IMR-90 (cell line): ENCODE measurements around the gene BUD23.

ENCODE experiments used
- BHLHE40 ChIP-seq: fragments of 150-350 bp; IDR thresholded peaks from 2 replicates; pipeline ENCODE4 v1.6.1; 2016; ENCODE audit warnings: mild to moderate bottlenecking, low read depth, low read length
- CTCF ChIP-seq: conservative IDR thresholded peaks from 2 replicates; pipeline ENCODE4 v1.5.1; 2012; ENCODE audit warnings: mild to moderate bottlenecking, low read depth, low read length, improper control_type of control experiment
- POLR2A ChIP-seq: IDR thresholded peaks from 2 replicates; pipeline ENCODE4 v1.6.1; 2012; ENCODE audit warnings: mild to moderate bottlenecking, low read depth, low read length
- RFX5 ChIP-seq: IDR thresholded peaks from 2 replicates; pipeline ENCODE4 v1.8.0; 2012; ENCODE audit warnings: low read depth, mild to moderate bottlenecking, low read length, moderate library complexity

DNA sequence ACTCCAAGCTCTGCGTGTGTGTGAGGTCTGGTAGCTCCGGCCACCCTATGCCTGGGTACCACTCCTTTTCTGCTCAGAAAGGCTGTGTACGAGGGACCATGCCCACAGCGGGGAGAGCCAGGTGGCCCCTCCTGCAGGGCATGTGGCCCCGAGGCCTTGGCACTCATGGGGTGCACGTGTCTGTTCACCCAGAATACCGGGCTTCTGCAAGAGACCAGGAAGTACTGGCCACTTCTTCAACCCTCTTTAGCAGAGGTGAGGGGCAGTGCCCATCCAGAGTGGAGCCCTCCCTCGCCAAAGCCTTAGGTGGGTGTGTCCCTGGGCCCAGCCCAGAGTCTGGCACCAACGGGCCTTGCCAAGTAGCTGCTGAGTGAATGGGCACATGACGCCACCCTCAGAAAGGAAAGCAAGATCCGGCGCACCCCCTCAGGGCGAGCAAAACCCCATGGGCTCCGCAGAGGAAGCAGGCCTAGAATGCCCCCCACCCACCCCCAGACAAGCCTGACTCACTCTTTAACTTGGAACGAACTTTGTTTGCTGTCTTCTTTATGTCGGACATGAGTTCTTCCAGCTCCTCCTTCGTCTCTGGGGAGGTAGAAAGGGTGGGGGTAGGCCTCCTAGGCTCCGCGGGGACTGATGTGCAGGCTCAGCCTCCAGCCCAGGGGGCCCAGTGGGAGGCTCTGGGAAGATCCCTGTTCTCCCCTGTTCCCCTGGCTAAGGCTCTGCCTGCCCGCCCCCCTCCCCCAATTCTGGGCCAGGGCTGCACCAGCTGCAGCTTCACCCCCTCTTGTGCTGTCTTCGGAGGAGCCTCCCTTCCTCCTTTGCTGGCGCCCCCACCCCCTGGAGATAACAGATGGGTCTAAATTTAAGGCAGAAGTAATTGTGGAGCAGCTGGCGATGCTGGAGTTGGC lies 21.5 kb downstream of the BUD23 start:
- TF ChIP-seq POLR2A (no peak), CTCF (no peak), RFX5 (no peak), BHLHE40 (no peak)
